NCI-H345 (cell line): ENCODE results near the gene AIRE.
"Not testable (repeated sequence)": the region's sequence is repeated elsewhere in the genome, so short reads cannot be mapped to it uniquely, and the experiment has no call there.

Experiments used
- DNase-seq: peaks from one replicate; lab custom pipeline; 2025; lab: John Stamatoyannopoulos, UW

The AIRE gene

DNA sequence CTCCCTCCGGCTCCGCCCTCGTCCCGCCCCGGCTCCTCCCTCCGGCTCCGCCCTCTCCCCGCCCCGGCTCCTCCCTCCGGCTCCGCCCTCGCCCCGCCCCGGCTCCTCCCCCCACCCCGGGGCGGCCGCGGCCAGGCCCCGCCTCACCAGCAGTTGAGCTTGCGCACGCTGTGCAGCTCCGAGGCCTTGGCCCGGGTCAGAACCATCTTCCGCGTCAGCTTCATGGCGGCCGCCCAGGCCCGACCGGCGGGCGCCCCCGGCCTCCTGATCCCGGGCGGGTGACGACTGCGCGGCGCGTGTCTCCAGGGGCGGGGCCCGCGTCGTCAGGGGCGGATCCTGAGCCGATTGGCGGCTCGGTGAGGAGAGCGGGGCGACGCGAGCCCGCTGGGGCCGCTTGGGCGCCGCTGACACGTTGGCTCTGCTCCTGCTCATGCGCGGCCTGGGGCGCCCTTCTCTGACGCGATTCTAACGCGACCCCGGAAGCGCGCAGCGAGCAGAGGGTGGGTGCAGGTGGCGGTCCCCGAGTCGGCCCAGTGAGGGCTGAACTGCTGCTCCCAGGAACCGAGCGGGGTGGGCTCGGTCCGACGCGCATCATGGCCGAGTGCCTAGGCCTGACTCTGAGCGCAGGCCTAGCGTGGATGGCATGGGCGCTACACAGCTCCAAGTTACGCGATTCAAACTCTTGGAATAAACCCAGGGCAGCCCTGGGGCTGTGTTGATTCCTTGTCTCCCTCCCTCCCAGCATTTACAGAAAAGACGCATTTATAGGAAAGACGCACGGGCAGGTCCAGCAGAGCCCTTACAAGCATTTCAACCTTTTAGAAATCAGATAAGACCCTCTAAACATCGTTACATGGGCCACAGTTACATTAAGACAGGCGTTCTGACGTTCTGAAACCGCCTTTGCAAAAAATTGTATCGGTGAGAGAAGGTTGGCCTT lies 53.6 kb downstream of the AIRE start, which contains the start of gene CFAP410:
TSS of gene CFAP410 (minus strand) at position 420 of the 940 bp plus-strand sequence. CDS start at position 224, 196 bp downstream.
- peak; percentile 98 for DNase-seq

GRCh38 chr21:44341726-44342458 lies 56.2 kb downstream of the AIRE start:
- not testable (repeated sequence) for DNase-seq

DNA sequence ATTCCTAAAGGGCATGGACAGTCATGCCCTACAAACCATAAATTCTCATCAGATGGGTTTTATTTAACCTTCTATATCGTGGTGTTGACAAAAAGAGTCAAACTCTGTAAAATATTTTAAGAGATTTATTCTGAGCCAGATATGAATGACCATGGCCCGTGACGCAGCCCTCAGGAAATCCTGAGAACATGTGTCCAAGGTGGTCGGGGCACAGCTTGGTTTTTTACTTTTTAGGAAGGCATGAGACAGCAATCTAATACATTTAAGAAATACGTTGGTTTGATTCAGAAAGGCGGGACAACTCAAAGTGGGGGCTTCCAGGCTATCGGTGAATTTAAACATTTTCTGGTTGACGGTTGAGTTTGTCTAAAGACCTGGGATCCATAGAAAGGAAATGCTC lies 57.3 kb downstream of the AIRE start:
- DNase-seq = not testable (repeated sequence)

GRCh38 chr21:44344541-44345183 lies 59.0 kb downstream of the AIRE start:
- DNase-seq = no peak

- DNase-seq = no peak
Measured at GRCh38 chr21:44345495-44345894, 59.8 kb downstream of the AIRE start.

- peak; percentile 22 for DNase-seq
Measured at GRCh38 chr21:44347911-44348451, 62.3 kb downstream of the AIRE start.
